Thyroid gland (tissue), 4 donors: ENCODE results near the gene SP140.

Experiments
- CTCF ChIP-seq, 6 experiments: fragments of 200-600 bp in 3 of 6; fragments of 450-650 bp in 3 of 6; sonication (generic) in 3 of 6; IDR thresholded peaks; one replicate each; pipeline ENCODE4 v1.5.1; 2016 to 2019; ENCODE audit warnings: antibody characterized with exemption in 6 of 6, mild to moderate bottlenecking in 2 of 6, inconsistent platforms in 1 of 6, moderate library complexity in 1 of 6
- POLR2A ChIP-seq, 2 donors: fragments of 450-650 bp; IDR thresholded peaks; one replicate each; pipeline ENCODE4 v1.6.1; 2017; ENCODE audit warnings: antibody characterized with exemption in 2 of 2, mild to moderate bottlenecking in 2 of 2, moderate library complexity in 1 of 2

DNA sequence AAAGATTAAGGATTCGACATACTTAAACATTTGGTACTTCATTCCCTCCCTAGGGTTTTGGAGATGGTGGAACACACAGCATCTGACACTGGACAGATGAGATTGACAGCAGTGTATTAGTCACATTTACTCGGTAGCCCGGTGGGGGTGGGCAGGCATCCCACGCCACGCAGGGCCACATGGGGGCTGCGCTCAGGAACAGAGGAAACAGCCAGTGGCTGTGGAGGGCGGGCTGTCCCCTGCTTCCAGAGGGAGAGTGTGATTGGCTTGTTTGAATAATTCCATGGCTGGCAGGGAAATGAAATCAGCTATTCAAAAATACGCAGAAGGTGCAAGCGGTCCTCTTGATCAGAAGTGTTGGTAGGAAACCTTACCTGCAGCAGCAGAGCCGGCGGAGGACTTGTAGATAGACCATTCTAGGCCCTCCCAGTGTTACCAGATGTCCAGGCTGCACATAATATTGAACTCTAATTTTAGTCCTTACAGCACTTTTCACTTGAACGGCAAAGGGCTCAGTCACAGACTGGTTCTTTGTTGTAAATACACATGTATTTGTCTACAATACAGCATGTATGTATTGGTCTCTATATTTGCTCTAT, 83.0 kb downstream of the SP140 start:
- TF ChIP-seq CTCF (IDR thresholded peaks at IDR 0.05) (no peak), POLR2A (IDR thresholded peaks at IDR 0.05) (no peak)
